ENCODE data around the gene NUP54.

GRCh38 chr4:76105652-76106051 lies 42.5 kb downstream of the NUP54 start:
- TF ChIP-seq CTCF (IDR thresholded peaks at IDR 0.05) (no peak), POLR2A (IDR thresholded peaks at IDR 0.05) (no peak)

Data from body of pancreas (tissue), 4 donors.